GM19467 (cell line): ENCODE data around the gene DOCK2.

Experiments
- ATAC-seq: cut with Tn5 transposase; IDR thresholded peaks from one replicate; pipeline ENCODE4 v1.9.1; 2021; ENCODE audit warnings: mild to moderate bottlenecking, moderate library complexity; ENCODE audit not compliant: unreplicated experiment

Gene DOCK2

DNA sequence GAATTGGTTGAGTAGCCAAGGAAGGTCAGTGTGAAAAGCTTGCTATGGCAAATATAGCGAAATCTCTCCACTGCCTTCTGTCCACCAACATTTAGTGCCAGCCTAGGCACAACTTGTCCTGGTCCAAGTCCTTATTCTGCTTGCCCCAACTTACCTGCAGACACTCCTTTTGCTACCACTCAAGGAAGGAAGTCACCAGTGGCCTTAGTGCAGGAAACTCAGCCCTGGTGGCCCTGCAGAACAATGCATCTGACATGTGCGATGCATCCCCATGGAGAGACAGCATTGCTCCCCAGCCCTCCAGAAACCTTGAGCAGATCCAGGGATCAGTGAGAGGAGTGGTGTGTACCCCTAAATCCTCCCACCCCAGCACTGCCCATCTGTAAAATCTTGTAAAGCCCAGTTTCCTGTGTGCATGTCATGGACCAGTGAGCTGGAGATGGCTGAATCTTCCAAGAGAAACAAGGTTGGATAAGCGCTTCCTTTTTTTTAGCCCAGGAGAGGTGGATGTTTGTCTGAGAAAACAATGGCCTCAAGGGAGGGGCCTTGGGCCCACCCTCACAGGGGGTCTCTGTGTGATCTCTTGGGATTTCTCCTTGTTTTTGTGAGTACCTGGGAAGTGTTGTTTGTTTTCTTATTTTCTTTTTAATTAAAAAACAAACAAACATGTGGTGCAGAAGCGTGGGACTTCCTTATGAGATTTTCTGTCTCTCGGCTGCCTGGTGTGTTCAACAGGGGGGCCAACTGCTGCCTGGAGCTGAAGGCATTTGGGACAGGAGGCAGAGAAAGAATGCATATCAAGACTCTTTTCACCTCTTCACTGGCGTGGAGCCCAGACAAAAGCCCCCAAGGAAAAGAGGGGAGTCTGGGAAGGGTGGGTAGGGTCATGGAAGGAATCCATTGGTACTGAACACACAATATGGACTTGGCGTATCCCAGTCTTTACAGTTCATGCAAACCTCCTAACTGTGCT is 472.3 kb downstream of the DOCK2 start:
- no peak for ATAC-seq

DNA sequence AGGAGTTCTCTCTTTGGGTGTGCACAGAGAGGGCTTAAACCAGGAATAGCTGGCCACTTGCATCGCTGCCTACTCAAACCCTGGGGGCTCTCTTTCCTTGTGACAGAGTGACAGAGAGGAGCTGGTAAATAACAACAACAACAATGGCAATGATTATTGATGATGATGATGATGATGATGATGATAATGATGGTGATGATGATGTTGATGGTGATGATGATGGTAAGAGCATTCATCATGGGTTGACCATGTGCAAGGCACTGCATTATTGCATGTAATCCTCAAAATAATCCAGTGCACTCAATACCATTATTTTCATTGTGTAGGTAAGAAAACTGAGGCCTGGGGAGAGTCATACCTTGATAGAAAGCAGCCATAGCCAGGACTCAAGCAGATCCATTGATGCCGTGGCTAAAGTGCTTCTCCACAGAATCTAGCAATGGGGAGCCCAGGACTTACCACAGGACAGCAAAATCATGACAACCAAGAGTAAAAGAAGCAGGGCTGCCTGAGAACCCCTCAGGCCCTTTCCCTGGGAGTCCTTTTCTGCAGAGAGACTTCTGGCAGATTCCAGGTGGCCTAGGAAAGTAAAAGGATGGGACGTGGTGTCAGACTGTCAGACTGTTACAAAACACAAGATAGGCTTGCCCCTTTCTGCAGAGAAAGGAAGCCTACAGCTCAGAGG is 473.5 kb downstream of the DOCK2 start:
- ATAC-seq, result no peak

DNA sequence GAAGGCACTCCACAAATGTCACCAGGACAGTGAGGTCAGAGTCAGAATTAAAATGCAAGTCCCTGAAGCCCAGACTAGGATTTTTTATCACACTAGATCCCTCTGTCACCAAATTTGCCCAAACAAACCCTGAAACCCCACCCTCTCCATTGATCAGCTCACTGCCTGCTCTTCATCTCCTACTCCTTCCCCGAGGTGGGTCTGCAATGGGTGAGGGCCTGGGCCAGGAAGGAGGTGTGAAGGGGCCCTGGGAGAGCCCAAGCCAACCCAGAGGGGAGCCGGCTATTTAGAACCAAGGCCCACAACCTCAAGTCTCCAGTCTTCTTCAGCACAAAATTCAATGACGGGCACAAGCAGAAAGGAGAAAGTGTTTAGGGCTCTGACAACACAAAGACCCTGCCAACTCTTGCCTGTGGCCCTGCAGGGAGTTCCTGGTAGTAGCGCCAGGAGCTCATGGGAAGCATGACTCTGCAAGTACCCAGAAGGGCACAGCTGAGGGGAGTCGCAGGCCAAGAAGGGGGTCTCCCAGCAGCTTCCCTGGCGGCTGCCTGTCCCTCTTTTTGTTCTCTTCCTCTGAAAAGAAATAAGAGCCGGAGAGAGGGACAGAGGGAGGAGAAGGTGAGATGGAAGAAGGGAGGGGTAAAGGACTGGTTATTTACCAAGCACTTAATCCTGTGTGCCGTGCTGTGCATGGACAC is 474.2 kb downstream of the DOCK2 start:
- no peak for ATAC-seq

DNA sequence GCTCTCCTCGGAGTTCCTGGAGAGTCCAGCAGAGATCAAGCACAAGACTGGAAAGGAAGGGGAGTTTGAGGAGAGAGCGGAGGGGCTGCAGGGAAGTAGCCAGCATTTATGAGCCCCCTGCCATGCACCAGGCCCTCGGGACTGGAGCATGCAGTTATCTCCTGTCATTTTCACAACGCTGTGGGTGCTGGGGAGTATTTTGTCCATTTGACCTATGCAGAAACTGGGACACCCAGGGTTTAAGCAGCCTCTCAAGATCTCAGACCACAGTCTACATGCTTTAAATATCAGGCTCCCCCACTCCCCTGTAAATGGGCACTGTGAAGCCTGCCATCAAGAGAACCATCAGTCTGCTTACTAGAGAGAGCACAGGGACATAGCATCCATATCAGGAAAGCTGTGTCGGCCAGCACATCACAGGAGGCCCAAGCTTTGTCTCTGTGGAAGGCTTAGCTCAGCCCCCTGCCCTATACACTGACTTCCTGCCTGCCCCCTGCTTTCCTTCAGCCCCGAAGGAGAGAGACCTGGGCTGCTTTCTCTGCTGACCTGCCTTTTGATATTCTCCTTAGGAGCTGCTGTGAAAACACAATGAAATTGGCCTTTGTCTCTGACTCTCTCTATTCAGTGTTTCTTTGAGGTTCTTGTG is 475.9 kb downstream of the DOCK2 start:
- no peak for ATAC-seq

DNA sequence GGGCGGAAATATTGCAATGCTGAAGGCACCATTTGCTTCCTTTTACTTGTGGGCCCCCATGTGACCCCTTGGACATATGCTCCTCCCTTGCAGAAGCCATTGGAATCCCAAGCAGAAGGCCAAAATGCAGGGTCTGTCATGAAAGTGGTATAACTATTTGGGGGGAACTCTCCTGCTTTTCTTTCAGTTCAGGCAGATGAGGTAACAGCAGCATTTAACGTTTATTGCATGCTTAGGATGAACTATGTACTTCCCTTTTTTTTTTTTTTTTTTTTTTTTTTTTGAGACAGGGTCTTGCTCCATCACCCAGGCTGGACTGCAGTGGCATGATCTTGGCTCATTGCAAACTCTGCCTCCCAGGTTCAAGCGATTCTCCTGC is 476.4 kb downstream of the DOCK2 start:
- no peak for ATAC-seq

DNA sequence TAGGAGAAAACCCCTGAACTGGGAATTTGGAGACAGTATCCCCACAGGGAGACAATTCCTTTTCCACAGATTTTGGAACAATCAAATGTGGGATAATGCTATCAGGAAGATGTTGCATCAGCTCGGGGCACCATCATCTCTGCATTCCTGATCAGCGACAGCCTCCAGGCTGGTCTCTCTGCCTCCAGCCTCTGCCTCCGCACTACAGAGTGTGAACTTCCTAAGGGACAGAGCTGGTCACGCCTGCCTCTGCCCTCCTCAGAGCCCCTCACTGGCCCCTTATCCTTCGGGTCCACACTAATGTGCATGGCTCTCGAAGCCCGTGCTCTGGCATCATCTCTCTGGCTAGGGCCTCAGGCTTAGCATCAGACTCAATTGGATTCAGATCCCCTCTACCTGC is 477.2 kb downstream of the DOCK2 start:
- no peak for ATAC-seq

DNA sequence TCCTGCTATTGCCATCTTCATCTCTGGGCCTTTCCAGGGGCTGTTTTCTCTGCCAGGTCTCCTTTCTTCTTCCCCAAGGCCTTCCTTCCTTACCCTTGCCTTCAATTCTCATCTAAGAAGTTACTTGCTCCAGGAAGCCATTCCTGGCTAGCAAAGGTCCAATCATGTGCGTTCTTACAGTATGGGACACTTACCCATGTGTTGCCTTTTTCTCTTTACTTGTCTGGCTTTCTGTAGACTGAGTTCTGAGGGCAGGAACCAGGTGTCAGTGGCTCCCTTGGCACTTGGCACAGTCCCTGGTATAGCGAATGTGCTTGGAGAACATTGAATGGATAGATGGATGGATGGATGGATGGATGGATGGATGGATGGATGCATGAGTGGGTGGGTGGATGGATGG is 478.9 kb downstream of the DOCK2 start:
- no peak for ATAC-seq

DNA sequence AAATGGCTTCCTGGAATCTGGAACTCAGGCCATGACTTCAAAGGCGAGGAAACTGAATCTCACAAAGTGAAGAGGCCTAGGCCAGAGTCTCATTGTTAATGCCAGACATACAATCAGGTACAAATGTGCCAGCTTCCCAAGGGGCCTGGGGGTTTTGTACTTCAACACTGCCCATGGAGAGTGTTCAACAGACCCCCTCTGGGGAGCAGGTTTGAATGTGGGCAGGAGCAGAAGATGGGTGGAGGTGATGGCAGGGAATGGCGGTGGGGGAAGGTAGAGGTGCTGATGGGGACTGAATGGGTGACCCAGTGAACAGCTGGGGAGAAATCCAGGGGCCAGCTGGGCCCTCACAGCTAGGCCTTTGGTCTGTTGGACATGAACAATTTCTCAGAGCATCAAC is 480.7 kb downstream of the DOCK2 start:
- ATAC-seq, result no peak

DNA sequence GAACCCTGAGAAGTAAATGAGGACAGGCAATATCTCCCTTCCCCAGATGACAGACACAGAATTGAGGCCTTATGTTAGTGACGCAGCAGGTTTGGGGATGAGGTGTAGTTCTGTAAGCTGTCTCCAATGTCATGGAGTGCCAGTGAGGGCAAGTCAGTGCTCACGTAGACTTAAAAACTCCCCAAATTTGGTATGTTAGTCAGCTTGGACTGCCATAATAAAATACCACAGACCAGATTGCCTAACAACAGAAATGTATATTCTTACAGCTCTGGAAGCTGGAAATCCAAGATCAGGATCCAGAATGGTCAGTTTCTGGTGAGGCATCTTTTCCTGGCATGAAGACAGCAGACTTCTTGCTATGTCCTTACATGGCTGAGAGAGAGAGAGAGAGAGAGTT is 483.5 kb downstream of the DOCK2 start:
- no peak for ATAC-seq

DNA sequence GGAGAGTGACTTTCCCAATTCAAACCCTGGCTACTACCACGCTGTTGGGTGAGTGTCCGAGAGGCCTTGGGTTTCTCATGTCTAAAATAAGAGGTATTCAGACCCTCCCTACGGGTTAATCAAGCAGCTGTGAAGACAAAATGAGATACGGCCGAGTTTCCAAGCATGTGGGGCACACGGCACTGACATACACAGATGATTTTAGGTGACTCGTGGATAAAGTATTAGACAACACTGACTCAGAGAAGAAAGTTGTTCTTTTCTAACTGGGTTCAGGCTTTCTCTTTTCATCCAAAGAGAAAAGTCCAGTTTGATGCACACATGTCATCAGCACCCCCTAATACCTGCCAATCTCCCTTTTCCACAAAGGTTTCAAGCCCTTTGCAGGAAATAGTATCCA is 484.2 kb downstream of the DOCK2 start:
- ATAC-seq, result no peak

DNA sequence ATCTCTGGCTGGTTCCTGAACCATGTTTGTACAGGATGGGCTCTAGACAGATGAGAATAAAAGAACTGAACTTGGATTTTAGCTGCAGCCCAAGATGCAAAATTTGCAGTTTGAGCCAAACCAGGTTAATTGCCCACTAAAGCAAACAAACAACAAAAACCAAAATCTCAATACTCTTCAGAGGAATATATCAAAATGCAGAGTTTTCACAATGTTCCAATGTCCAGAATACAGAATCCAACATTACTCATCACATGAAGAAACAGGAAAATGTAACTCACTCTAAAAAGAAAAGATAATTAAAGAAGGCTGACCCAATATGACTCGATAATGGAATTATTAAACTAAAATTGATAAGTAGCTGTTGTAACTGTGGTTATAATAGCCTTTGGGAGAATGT is 489.0 kb downstream of the DOCK2 start:
- no peak for ATAC-seq

DNA sequence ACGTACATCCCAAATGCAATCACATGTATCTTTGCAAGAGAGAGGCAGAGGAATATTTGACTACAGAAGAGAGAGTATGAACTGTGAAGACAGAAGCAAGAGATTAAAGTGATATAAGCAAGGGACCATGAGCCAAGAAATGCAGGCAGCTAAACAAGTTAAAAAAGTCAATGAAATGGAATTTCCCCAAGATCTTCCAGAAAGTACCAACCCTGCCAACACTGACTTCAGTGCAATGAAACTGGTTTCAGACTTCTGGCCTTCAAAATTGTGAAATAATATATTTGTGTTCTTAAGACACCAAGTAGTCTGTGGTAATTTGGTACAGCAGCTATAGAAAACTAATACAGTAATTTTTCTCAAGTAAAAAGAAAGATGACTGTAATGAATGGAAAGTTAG is 489.6 kb downstream of the DOCK2 start:
- no peak for ATAC-seq

DNA sequence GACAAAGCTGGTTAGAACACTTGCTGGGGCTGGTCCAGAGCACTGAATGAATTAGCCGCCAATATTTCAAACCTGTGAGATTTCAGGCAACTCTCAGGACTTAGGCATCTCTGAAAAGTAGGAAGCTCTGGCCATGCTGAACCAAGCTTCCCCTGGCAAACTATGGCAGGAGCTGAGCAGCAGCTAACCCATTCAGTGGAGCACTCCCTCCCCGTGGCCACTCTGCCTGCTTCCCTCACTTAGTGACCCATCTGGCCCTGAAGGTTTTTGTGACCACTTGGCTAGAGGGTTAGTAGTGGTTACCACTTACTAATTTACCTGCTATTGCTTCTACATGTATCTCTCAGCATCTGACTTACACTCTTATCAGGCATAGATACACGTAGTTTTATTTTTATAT is 494.2 kb downstream of the DOCK2 start:
- no peak for ATAC-seq

DNA sequence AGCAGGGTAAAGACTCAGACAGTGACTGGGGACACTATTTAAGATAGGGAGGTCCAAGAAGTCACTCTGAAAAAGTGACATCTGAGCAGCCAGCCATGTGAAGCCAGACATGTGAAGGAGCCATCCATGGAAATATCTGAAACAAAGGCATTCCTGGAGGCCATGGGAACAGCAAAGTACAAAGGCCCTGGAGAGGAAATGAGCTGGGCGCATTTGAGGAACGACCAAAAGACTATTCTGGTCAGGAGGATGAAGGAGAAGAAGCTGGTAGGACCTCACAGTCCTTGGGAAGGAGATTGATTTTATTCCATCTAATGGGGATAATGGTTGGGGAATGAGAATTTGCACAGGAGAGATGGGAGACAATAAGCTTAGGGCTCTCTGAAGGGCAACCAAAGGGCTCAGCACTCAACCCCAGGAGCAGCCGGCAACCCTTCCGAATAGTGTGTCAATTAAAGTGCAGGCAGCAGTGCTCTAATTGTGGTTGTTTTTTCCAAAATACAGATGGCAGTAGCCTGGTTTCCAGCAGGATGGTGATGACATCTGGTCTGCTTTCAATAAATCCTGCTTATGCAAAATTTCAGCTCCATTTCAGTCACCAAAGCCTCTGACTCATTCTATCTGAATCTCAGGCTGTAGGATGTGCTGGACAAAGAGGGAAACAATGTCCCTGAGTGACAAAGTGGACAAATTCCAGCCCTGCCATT is 495.3 kb downstream of the DOCK2 start:
- ATAC-seq, result no peak
